ENCODE results near the gene JAZF1.

DNA sequence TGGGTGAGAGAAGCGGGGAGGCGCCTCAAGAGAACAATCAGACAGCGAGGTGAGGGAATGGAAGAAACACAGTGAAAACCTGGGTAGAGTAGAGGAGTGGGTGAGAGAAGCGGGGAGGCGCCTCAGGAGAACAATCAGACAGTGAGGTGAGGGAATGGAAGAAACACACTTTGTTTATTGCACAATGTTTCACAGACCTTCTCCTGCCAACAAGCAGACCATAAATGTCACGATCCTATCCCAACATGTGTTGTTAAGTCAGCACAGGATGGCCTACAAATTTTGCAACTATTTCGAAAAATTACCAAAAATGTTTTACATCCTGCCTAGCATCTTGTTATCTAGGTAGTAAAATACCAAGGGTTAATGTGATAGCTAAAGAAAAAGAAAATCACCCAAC, 115.3 kb downstream of the JAZF1 start:
- no peak for TF ChIP-seq HNRNPLL (IDR thresholded peaks at IDR 0.05; ENCODE audit: low read depth, low read length, poor library complexity, severe bottlenecking)
- no peak for TF ChIP-seq HEY1 (CRISPR knock-in tag; IDR thresholded peaks at IDR 0.05; ENCODE audit: borderline replicate concordance)
- TF ChIP-seq HMG20A (CRISPR knock-in tag; conservative IDR thresholded peaks at IDR 0.05) = no peak
- TF ChIP-seq CTCF (IDR thresholded peaks at IDR 0.05 in 2 of 3, conservative IDR thresholded peaks at IDR 0.05 in 1 of 3; ENCODE audit: insufficient read depth in 2 of 3, low read depth in 1 of 3, low read length in 3 of 3) = no peak

Measured in K562 (cell line).